Common myeloid progenitor, CD34-positive (primary cell): ENCODE results near the gene TMEM117.
"Not testable (repeated sequence)": the region's sequence is repeated elsewhere in the genome, so short reads cannot be mapped to it uniquely, and the experiment has no call there.

Source experiments
- CTCF ChIA-PET: fragments of 350-600 bp; sonication (Branson Sonifier 250); formaldehyde crosslinking; loops from one replicate; lab custom pipeline; 2021; ENCODE audit warnings: antibody characterized with exemption; lab: Charles Lee
- POLR2A ChIA-PET: fragments of 350-600 bp; sonication (Branson Sonifier 250); formaldehyde crosslinking; loops from one replicate; lab custom pipeline; 2021; ENCODE audit warnings: antibody characterized with exemption; lab: Charles Lee
- DNase-seq, 3 donors: peaks; one replicate each; pipeline versions ENCODE4 v3.0.0 to v3.0.0-alpha.2; 2013
- H3K27ac ChIP-seq, 2 experiments: 1 replicate in 1 of 2; 2 replicates in 1 of 2; pipeline ENCODE4 v1.7.0; 2013; ENCODE audit warnings: inconsistent platforms in 2 of 2, low read length in 2 of 2, mild to moderate bottlenecking in 2 of 2, low read depth in 1 of 2, moderate library complexity in 1 of 2; ENCODE audit not compliant: severe bottlenecking in 2 of 2, insufficient read depth in 1 of 2, poor library complexity in 1 of 2
- H3K27me3 ChIP-seq, 5 experiments: replicated peaks in 2 of 5; 1 replicate in 3 of 5; 2 replicates in 2 of 5; pipeline versions ENCODE4 v1.6.1 to v1.7.0; 2013; ENCODE audit warnings: low read length in 4 of 5, mild to moderate bottlenecking in 2 of 5, moderate library complexity in 2 of 5, inconsistent platforms in 1 of 5; ENCODE audit not compliant: insufficient read depth in 5 of 5, control insufficient read depth in 4 of 5
- H3K36me3 ChIP-seq, 4 experiments: 1 replicate in 2 of 4; 2 replicates in 2 of 4; pipeline versions ENCODE4 v1.6.1 to v1.7.0; 2013; ENCODE audit warnings: low read length in 3 of 4, control low read depth in 1 of 4, mild to moderate bottlenecking in 1 of 4; ENCODE audit not compliant: control insufficient read depth in 4 of 4, insufficient read depth in 4 of 4
- H3K4me1 ChIP-seq, 4 experiments: 1 replicate in 3 of 4; 2 replicates in 1 of 4; pipeline versions ENCODE4 v1.6.1 to v1.7.1; 2013; ENCODE audit warnings: low read length in 3 of 4, mild to moderate bottlenecking in 3 of 4, control low read depth in 1 of 4, inconsistent platforms in 1 of 4, moderate library complexity in 1 of 4; ENCODE audit not compliant: control insufficient read depth in 4 of 4, insufficient read depth in 4 of 4; ENCODE audit errors: control extremely low read depth in 1 of 4
- H3K4me3 ChIP-seq, 7 experiments: 1 replicate in 4 of 7; 2 replicates in 3 of 7; pipeline versions ENCODE4 v1.5.1 to v1.7.0; 2013; ENCODE audit warnings: mild to moderate bottlenecking in 7 of 7, low read length in 6 of 7, moderate library complexity in 6 of 7, inconsistent platforms in 2 of 7, low read depth in 2 of 7, control low read depth in 1 of 7; ENCODE audit not compliant: insufficient read depth in 4 of 7, control insufficient read depth in 1 of 7; ENCODE audit errors: extremely low read depth in 1 of 7
- H3K9me3 ChIP-seq, 5 experiments: 1 replicate in 4 of 5; 2 replicates in 1 of 5; pipeline versions ENCODE4 v1.6.1 to v1.7.1; 2013; ENCODE audit warnings: low read length in 4 of 5, mild to moderate bottlenecking in 2 of 5, inconsistent platforms in 1 of 5, low read depth in 1 of 5, moderate library complexity in 1 of 5; ENCODE audit not compliant: control insufficient read depth in 4 of 5, insufficient read depth in 2 of 5; ENCODE audit errors: control extremely low read depth in 1 of 5
- WGBS: methylation state at CpG from one replicate; pipeline ENCODE4 v1.1.5; 2013; ENCODE audit not compliant: insufficient coverage; 5-methylcytosine and 5-hydroxymethylcytosine counted together

The TMEM117 gene

DNA sequence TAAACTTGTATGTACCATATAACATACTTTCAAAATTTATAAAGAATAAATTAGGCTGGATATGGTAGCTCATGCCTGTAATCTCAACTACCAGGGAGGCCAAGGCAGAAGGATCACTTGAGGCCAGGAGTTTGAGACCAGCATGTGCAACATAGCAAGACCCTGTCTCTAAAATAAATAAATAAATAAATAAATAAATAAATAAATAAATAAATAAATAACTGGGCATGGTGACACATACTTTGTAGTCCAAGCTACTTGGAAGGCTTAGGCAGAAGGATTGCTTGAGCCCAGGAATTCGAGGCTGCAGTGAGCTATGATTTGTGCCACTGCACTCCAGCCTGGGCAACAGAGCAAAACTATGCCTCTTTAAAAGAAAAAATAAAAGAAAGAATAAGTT is 359.8 kb downstream of the TMEM117 start:
- CTCF ChIA-PET, H3K4me3 ChIP-seq, POLR2A ChIA-PET, DNase-seq, H3K27me3 ChIP-seq, H3K4me1 ChIP-seq, H3K27ac ChIP-seq, H3K9me3 ChIP-seq, H3K36me3 ChIP-seq: not testable (repeated sequence)
- 100% methylated on average over 1 of the region's 1 CpG for WGBS

- H3K9me3 ChIP-seq = peaks cover 0 to 7% (median 0%) of the 10 kb centered on the region in 5 experiments
- ChIA-PET CTCF (no interaction called here), POLR2A (no interaction called here)
- H3K36me3 ChIP-seq = no peaks in the 10 kb centered on the region
- whole genome bisulfite sequencing = 98% methylated on average over 4 of the region's 5 CpGs
- H3K27ac ChIP-seq = no peak overlapping the region
- no peaks in the 10 kb centered on the region for H3K4me1 ChIP-seq
- no peak overlapping the region for H3K4me3 ChIP-seq
- no peaks in the 10 kb centered on the region for H3K27me3 ChIP-seq
- no peak for DNase-seq
These were observed 370.2 kb downstream of the TMEM117 start for GRCh38 chr12:44206045-44206444.

DNA sequence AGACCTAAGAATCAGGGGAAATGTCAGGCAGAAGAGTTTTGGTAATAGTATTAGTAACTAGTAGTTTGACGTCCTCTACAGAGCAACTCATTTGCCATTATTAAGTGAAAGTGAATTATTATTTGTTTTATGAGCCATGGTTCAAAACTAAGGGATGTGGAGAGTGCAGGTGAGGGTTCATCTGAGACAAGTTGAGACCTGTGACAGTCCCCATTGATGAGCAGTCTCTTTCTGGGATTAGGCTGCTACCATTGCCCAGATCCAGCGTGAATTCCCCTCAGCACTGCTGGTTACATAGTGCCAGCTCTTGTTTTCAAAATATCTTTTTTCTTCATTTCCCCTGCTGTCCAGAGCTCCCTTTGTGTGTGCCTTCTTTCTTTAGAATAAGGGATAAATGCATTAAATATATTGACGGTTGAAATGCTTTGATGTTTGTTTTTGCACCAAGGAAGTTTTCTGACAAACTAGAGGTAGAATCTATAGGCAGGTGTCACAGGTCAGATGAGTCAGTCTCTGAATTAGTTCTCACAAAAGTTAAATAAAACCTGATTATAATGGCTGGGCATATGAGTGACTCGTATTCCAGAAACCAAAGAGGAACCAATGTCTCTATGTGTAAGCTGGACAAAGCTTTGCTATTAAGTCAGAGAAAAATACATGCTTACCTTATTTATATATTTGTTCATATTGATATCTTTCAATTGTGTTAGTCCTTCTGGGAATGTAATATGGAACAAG is 381.4 kb downstream of the TMEM117 start:
- Histone ChIP-seq H3K27me3 (no peaks in the 10 kb centered on the region), H3K27ac (no peak overlapping the region), H3K4me3 (no peak overlapping the region), H3K9me3 (peaks cover 0 to 4% (median 0%) of the 10 kb centered on the region in 5 experiments), H3K4me1 (no peaks in the 10 kb centered on the region), H3K36me3 (no peaks in the 10 kb centered on the region)
- DNase-seq = no peak
- CTCF ChIA-PET = no interaction called here
- WGBS = 100% methylated on average over 2 of the region's 4 CpGs
- POLR2A ChIA-PET = no interaction called here

DNA sequence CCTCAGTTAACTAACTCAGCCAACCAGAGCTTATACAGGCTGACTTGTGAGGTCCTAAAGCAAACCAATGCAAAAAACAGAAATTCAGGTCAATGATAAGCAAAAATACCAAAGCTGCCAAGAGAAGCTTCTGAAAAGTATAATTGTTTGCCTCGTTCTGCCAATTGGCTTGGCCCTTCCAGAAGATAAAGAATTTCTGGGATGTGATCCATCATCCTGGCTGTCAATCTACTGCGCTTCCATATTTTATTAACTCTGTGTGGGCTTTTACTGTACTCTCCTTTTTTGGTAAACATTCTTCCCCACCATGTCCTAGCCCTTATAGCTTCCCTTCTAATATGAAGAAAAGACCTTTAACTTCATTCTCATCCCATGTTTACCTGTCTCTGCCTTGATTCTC is 387.9 kb downstream of the TMEM117 start:
- ChIA-PET CTCF (no interaction called here), POLR2A (no interaction called here)
- WGBS = 94% methylated on average over 2 of the region's 2 CpGs
- no peaks in the 10 kb centered on the region for H3K9me3 ChIP-seq
- DNase-seq = no peak
- H3K4me3 ChIP-seq = no peak overlapping the region
- no peaks in the 10 kb centered on the region for H3K36me3 ChIP-seq
- H3K27me3 ChIP-seq = no peaks in the 10 kb centered on the region
- H3K27ac ChIP-seq = no peak overlapping the region
- H3K4me1 ChIP-seq = no peaks in the 10 kb centered on the region

DNA sequence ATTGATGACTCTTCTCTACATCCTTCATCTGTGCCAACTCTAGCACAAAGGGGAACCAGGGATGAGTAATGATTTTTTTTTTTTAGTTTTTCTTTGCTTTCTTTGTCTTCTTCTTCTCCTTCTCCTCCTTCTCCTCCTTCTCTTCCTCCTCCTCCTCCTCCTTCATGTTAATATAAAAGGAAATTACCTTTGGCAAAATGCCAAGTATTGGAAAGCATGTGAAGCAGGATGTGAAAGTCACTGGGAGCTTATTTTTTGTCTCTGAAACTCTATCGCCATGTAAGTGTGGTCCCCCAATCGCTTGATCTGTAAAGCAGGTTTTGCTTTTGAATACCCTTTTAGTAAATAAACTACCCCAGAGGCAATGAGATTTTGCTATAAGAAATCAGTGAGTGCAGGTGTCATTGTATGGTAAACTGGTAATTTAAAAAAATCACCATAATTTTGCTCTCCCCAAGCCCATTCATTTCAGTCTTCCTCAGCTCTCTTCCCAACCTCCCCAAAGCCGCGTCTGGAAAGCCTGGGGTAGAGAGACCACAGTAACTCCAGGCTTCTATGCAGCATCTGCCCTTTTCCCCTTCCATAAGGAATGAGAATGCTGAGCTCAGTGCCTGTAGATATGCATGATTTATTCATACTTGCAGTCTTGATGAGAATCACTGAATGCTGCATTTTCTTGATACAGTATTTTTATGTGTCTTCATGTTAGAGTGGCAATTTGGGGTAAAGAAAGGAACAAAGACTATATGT is 388.7 kb downstream of the TMEM117 start:
- WGBS = 100% methylated on average over 4 of the region's 4 CpGs
- Histone ChIP-seq H3K27ac (no peak overlapping the region), H3K4me3 (no peak overlapping the region)

DNA sequence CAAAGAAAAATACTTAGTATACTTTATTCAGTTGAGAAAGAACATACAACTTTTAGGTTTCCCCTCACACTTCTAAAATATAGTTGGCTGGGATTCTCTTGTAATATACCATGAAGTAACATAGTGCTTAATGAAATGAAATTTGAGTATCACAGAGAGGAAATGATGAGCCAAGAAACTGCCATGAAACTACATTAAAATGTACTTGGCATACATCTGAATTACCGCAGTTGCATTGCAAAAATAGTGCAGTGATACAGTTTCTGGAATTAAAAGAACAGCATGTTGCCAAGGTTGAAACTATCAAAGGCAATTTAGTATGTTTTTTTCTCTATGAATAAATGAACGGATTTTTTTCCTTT is 389.2 kb downstream of the TMEM117 start:
- H3K9me3 ChIP-seq = no peaks in the 10 kb centered on the region
- no peak for DNase-seq
- no peak overlapping the region for H3K4me3 ChIP-seq
- no peaks in the 10 kb centered on the region for H3K4me1 ChIP-seq
- no peaks in the 10 kb centered on the region for H3K36me3 ChIP-seq
- H3K27ac ChIP-seq = no peak overlapping the region
- no CpG with 5 or more reads among the region's 2 CpGs for WGBS
- H3K27me3 ChIP-seq = no peaks in the 10 kb centered on the region
- POLR2A ChIA-PET = no interaction called here
- CTCF ChIA-PET = no interaction called here

More for the DNA sequence above, 388.7 kb downstream of the TMEM117 start:
- H3K27me3 ChIP-seq = no peaks in the 10 kb centered on the region
- ChIA-PET CTCF (no interaction called here), POLR2A (no interaction called here)
- no peaks in the 10 kb centered on the region for H3K36me3 ChIP-seq
- no peaks in the 10 kb centered on the region for H3K9me3 ChIP-seq
- no peak for DNase-seq
- H3K4me1 ChIP-seq = no peaks in the 10 kb centered on the region

DNA sequence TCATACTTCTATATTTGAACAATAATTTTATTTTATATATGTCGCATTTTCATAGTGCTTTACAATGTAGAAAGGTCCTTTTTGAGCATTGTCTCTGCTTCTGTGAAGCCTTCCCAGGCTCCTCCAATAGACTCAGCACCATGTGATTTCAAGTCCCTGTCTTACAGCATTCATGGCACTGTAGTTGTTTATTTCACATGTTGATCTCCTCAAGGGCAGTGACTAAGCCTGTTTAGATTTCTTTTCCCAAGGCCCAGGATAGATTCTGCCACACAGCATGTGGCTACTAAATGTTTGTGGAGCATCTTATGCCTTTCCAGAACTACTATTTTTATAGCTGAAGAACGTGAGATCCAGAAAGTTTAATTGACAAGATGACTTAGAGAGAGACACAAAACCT is 391.7 kb downstream of the TMEM117 start:
- Histone ChIP-seq H3K4me3 (no peak overlapping the region), H3K9me3 (no peaks in the 10 kb centered on the region), H3K27me3 (no peaks in the 10 kb centered on the region), H3K27ac (no peak overlapping the region), H3K4me1 (no peaks in the 10 kb centered on the region), H3K36me3 (no peaks in the 10 kb centered on the region)
- POLR2A ChIA-PET = no interaction called here
- CTCF ChIA-PET = no interaction called here
- 94% methylated on average over 2 of the region's 2 CpGs for WGBS
- DNase-seq = no peak
